K562 (cell line): ENCODE results near the gene WNT16.

ENCODE experiments used
- BRCA1 ChIP-seq, 2 experiments: fragments of 450-650 bp in 1 of 2; sonication (generic) in 1 of 2; formaldehyde crosslinking in 1 of 2; IDR thresholded peaks; 2 replicates each; pipeline versions ENCODE4 v1.5.0 to v1.6.1; 2017 to 2020; ENCODE audit warnings: mild to moderate bottlenecking in 1 of 2, missing genetic modification reagents in 1 of 2
- BRD4 ChIP-seq: fragments of 200-600 bp; sonication (generic); IDR thresholded peaks from 2 replicates; pipeline ENCODE4 v1.6.1; 2017; ENCODE audit warnings: inconsistent platforms
- EP300 ChIP-seq: IDR thresholded peaks from 2 replicates; pipeline ENCODE4 v1.6.1; 2012; ENCODE audit warnings: low read length, improper control_type of control experiment
- MXI1 ChIP-seq: IDR thresholded peaks from 2 replicates; pipeline ENCODE4 v1.6.1; 2011; ENCODE audit warnings: low read depth, mild to moderate bottlenecking, improper control_type of control experiment, low read length
- SAFB2 ChIP-seq: fragments of 200-400 bp; formaldehyde crosslinking; IDR thresholded peaks from 2 replicates; pipeline ENCODE4 v1.6.1; 2018; ENCODE audit warnings: borderline replicate concordance, low read length, low read depth, moderate library complexity; ENCODE audit not compliant: severe bottlenecking
- SREBF2 ChIP-seq: sonication (generic); formaldehyde crosslinking; IDR thresholded peaks from 2 replicates; pipeline ENCODE4 v1.4.0; 2020; ENCODE audit warnings: mild to moderate bottlenecking, missing genetic modification reagents
- YBX1 ChIP-seq: fragments of 450-650 bp; IDR thresholded peaks from 2 replicates; pipeline ENCODE4 v1.7.1; 2016; ENCODE audit warnings: mild to moderate bottlenecking
- ZNF589 ChIP-seq: fragments of 200-800 bp; sonication (Bioruptor generic); IDR thresholded peaks from 2 replicates; pipeline ENCODE4 v1.6.1; 2016; ENCODE audit warnings: low read depth, missing genetic modification characterization, missing compliant biosample characterization
- TF ChIP-seq, protein P1 (sequence below): fragments of 450-650 bp; IDR thresholded peaks from 2 replicates; pipeline ENCODE4 v1.6.1; 2016
- TF ChIP-seq, protein P2 (sequence below), 2 experiments: fragments of 450-650 bp; formaldehyde crosslinking in 1 of 2; IDR thresholded peaks; 2 replicates each; pipeline versions ENCODE4 v1.4.0 to v1.6.1; 2014 to 2020; ENCODE audit warnings: mild to moderate bottlenecking in 2 of 2, borderline replicate concordance in 1 of 2, low read depth in 1 of 2
- TF ChIP-seq, protein P3 (sequence below), 3 experiments: IDR thresholded peaks in 2 of 3; conservative IDR thresholded peaks in 1 of 3; 2 replicates each; pipeline ENCODE4 v1.5.1; 2011 to 2012; ENCODE audit warnings: low read length in 3 of 3, mild to moderate bottlenecking in 3 of 3, control low read depth in 2 of 3, improper control_type of control experiment in 1 of 3, inconsistent platforms in 1 of 3, low read depth in 1 of 3, mixed read lengths in 1 of 3, moderate library complexity in 1 of 3; ENCODE audit not compliant: insufficient read depth in 2 of 3

GRCh38 chr7:121352323-121352722 is 23.5 kb downstream of the WNT16 start:
- TF ChIP-seq, protein P1, sequence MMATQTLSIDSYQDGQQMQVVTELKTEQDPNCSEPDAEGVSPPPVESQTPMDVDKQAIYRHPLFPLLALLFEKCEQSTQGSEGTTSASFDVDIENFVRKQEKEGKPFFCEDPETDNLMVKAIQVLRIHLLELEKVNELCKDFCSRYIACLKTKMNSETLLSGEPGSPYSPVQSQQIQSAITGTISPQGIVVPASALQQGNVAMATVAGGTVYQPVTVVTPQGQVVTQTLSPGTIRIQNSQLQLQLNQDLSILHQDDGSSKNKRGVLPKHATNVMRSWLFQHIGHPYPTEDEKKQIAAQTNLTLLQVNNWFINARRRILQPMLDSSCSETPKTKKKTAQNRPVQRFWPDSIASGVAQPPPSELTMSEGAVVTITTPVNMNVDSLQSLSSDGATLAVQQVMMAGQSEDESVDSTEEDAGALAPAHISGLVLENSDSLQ: no peak
- TF ChIP-seq SAFB2: no peak
- TF ChIP-seq BRD4: no peak
- no peak for TF ChIP-seq EP300
- TF ChIP-seq ZNF589 (CRISPR knock-in tag): no peak
- TF ChIP-seq MXI1: no peak
- TF ChIP-seq SREBF2 (CRISPR knock-in tag): no peak
- no peak for TF ChIP-seq BRCA1 (IDR thresholded peaks at IDR 0.05)
- TF ChIP-seq BRCA1 (CRISPR knock-in tag; IDR thresholded peaks at IDR 0.05): no peak
- TF ChIP-seq, protein P2, sequence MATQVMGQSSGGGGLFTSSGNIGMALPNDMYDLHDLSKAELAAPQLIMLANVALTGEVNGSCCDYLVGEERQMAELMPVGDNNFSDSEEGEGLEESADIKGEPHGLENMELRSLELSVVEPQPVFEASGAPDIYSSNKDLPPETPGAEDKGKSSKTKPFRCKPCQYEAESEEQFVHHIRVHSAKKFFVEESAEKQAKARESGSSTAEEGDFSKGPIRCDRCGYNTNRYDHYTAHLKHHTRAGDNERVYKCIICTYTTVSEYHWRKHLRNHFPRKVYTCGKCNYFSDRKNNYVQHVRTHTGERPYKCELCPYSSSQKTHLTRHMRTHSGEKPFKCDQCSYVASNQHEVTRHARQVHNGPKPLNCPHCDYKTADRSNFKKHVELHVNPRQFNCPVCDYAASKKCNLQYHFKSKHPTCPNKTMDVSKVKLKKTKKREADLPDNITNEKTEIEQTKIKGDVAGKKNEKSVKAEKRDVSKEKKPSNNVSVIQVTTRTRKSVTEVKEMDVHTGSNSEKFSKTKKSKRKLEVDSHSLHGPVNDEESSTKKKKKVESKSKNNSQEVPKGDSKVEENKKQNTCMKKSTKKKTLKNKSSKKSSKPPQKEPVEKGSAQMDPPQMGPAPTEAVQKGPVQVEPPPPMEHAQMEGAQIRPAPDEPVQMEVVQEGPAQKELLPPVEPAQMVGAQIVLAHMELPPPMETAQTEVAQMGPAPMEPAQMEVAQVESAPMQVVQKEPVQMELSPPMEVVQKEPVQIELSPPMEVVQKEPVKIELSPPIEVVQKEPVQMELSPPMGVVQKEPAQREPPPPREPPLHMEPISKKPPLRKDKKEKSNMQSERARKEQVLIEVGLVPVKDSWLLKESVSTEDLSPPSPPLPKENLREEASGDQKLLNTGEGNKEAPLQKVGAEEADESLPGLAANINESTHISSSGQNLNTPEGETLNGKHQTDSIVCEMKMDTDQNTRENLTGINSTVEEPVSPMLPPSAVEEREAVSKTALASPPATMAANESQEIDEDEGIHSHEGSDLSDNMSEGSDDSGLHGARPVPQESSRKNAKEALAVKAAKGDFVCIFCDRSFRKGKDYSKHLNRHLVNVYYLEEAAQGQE (IDR thresholded peaks at IDR 0.05; ENCODE audit: borderline replicate concordance): no peak
- TF ChIP-seq, protein P2 (CRISPR knock-in tag; IDR thresholded peaks at IDR 0.05; ENCODE audit: low read depth): no peak
- TF ChIP-seq YBX1: no peak
- TF ChIP-seq, protein P3, sequence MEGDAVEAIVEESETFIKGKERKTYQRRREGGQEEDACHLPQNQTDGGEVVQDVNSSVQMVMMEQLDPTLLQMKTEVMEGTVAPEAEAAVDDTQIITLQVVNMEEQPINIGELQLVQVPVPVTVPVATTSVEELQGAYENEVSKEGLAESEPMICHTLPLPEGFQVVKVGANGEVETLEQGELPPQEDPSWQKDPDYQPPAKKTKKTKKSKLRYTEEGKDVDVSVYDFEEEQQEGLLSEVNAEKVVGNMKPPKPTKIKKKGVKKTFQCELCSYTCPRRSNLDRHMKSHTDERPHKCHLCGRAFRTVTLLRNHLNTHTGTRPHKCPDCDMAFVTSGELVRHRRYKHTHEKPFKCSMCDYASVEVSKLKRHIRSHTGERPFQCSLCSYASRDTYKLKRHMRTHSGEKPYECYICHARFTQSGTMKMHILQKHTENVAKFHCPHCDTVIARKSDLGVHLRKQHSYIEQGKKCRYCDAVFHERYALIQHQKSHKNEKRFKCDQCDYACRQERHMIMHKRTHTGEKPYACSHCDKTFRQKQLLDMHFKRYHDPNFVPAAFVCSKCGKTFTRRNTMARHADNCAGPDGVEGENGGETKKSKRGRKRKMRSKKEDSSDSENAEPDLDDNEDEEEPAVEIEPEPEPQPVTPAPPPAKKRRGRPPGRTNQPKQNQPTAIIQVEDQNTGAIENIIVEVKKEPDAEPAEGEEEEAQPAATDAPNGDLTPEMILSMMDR (IDR thresholded peaks at IDR 0.05 in 2 of 3, conservative IDR thresholded peaks at IDR 0.05 in 1 of 3; ENCODE audit: insufficient read depth in 2 of 3, low read depth in 1 of 3, low read length in 3 of 3): no peak
